ENCODE data around the gene PDGFA.

GRCh38 chr7:549066-549890 is 29.6 kb upstream of the PDGFA start:
- TF ChIP-seq, protein P1, sequence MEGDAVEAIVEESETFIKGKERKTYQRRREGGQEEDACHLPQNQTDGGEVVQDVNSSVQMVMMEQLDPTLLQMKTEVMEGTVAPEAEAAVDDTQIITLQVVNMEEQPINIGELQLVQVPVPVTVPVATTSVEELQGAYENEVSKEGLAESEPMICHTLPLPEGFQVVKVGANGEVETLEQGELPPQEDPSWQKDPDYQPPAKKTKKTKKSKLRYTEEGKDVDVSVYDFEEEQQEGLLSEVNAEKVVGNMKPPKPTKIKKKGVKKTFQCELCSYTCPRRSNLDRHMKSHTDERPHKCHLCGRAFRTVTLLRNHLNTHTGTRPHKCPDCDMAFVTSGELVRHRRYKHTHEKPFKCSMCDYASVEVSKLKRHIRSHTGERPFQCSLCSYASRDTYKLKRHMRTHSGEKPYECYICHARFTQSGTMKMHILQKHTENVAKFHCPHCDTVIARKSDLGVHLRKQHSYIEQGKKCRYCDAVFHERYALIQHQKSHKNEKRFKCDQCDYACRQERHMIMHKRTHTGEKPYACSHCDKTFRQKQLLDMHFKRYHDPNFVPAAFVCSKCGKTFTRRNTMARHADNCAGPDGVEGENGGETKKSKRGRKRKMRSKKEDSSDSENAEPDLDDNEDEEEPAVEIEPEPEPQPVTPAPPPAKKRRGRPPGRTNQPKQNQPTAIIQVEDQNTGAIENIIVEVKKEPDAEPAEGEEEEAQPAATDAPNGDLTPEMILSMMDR (IDR thresholded peaks at IDR 0.05): no peak
- TF ChIP-seq POLR2A (IDR thresholded peaks at IDR 0.05): no peak
